HG03571 (cell line): ENCODE measurements around the gene TDRD6.
"Not testable (repeated sequence)": the region's sequence is repeated elsewhere in the genome, so short reads cannot be mapped to it uniquely, and the experiment has no call there.

Source experiments
- ATAC-seq: cut with Tn5 transposase; IDR thresholded peaks from one replicate; pipeline ENCODE4 v1.9.1; 2021; ENCODE audit not compliant: unreplicated experiment

TDRD6 gene

GRCh38 chr6:46741482-46741881 is 53.8 kb downstream of the TDRD6 start:
- no peak for ATAC-seq

GRCh38 chr6:46741910-46742309 is 54.2 kb downstream of the TDRD6 start:
- ATAC-seq: no peak

- ATAC-seq: no peak
Measured at GRCh38 chr6:46743425-46744158, 55.9 kb downstream of the TDRD6 start.

- ATAC-seq: not testable (repeated sequence)
Measured at GRCh38 chr6:46744159-46744725, 56.6 kb downstream of the TDRD6 start.

- ATAC-seq: no peak
Measured at GRCh38 chr6:46745973-46746372, 58.3 kb downstream of the TDRD6 start.

GRCh38 chr6:46746696-46747095 is 59.0 kb downstream of the TDRD6 start, which contains the start of gene ANKRD66:
Gene ANKRD66, plus strand, starts transcription at chr6:46746933. Its CDS starts 5,016 bp downstream, at chr6:46751949.
- ATAC-seq: no peak

- ATAC-seq: no peak
Measured at GRCh38 chr6:46748940-46749503, 61.3 kb downstream of the TDRD6 start.

GRCh38 chr6:46749731-46750130 is 62.0 kb downstream of the TDRD6 start:
- ATAC-seq: no peak

- ATAC-seq: no peak
Measured at GRCh38 chr6:46751658-46752057, 64.0 kb downstream of the TDRD6 start.
